H1 (cell line): ENCODE measurements around the gene OR52K2. TPM values are rescaled to one million over a fixed set of nuclear protein-coding genes. Genes with fewer than 3 reads are reported as not detected.

Experiments
- ATF3 ChIP-seq: IDR thresholded peaks from 2 replicates; pipeline ENCODE4 v1.6.1; 2011; ENCODE audit warnings: low read depth, mild to moderate bottlenecking, low read length; ENCODE audit not compliant: insufficient read depth
- BCL11A ChIP-seq, 2 experiments: IDR thresholded peaks; one replicate each; pipeline ENCODE4 v1.6.1; 2011; ENCODE audit warnings: low read depth in 2 of 2, low read length in 2 of 2, mild to moderate bottlenecking in 2 of 2
- CHD1 ChIP-seq: IDR thresholded peaks from 2 replicates; pipeline ENCODE4 v1.6.1; 2012; ENCODE audit warnings: low read depth, low read length, improper control_type of control experiment
- EP300 ChIP-seq, 2 experiments: IDR thresholded peaks; 1 replicate in 1 of 2; 2 replicates in 1 of 2; pipeline ENCODE4 v1.6.1; 2011 to 2012; ENCODE audit warnings: low read depth in 2 of 2, low read length in 2 of 2, mild to moderate bottlenecking in 2 of 2, borderline replicate concordance in 1 of 2, inconsistent platforms in 1 of 2, moderate library complexity in 1 of 2
- POLR2AphosphoS5 ChIP-seq: IDR thresholded peaks from 2 replicates; pipeline ENCODE4 v1.6.1; 2011; ENCODE audit warnings: low read depth, low read length
- SIRT6 ChIP-seq: IDR thresholded peaks from one replicate; pipeline ENCODE4 v1.7.1; 2012; ENCODE audit warnings: low read length, inconsistent platforms
- TBP ChIP-seq: IDR thresholded peaks from 2 replicates; pipeline ENCODE4 v1.6.1; 2011; ENCODE audit warnings: low read depth, low read length, improper control_type of control experiment
- polyA plus RNA-seq, 7 experiments: library from polyadenylated mRNA; depleted of rRNA in 3 of 7; stranded (reverse) in 5 of 7; unstranded in 2 of 7; fragments of >200 nt in 5 of 7; fragments of 200-250 nt in 2 of 7; gene quantifications; 1 replicate in 5 of 7; 2 replicates in 1 of 7; 4 replicates in 1 of 7; pipeline versions ENCODE4 v1.2.1 to v1.2.3, GENCODE V29; 2011 to 2013; ENCODE audit warnings: missing spikeins in 2 of 7, mixed read lengths in 2 of 7
- total RNA-seq: library from RNA; stranded (reverse); fragmentation: NEBNext Ultra II Directional; extraction: Animal tissue kit (Norgen Biotek cat#: 25700); gene quantifications from 2 replicates; pipeline ENCODE4 v1.2.1, GENCODE V29; 2021

The OR52K2 gene
- total and polyA plus RNA-seq, 2 of the 8 experiments (the other 6 are each of a cell fraction or from before 2014, with no cell fraction given) = not detected

DNA sequence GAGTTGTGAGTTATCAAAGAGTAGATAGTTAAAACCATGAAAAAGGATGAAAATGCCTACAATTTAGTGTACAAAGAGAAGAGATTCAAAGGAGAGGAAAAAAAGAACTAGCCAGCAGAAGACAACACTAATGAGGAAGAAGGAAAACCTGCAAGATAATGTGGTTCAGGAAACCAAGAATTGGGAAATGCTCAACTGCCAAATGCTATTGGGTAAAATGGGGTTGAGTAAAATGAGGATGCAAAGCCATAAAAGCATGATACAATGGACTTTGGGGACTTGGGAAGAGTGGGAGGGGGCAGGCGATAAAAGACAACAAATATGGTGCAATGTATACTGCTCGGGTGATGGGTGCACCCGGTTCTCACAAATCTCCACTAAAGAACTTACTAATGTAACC lies 7.6 kb upstream of the OR52K2 start (continued):
- TF ChIP-seq ATF3 (no peak), BCL11A (IDR thresholded peaks at IDR 0.05; ENCODE audit: low read depth in 2 of 2, low read length in 2 of 2) (no peak), CHD1 (no peak), EP300 (IDR thresholded peaks at IDR 0.05; ENCODE audit: borderline replicate concordance in 1 of 2, low read depth in 2 of 2, low read length in 2 of 2) (no peak), POLR2AphosphoS5 (no peak), TBP (no peak), SIRT6 (no peak)
